CD1c-positive myeloid dendritic cell (primary cell): ENCODE results near the gene SLC5A11.

Experiments used
- DNase-seq: peaks from one replicate; pipeline ENCODE4 v3.0.0-alpha.2; 2016; ENCODE audit errors: extremely low spot score

Gene SLC5A11

GRCh38 chr16:24917891-24918290 lies 72.1 kb downstream of the SLC5A11 start:
- DNase-seq: no peak

GRCh38 chr16:24918641-24919040 lies 72.9 kb downstream of the SLC5A11 start:
- DNase-seq: no peak

GRCh38 chr16:24919536-24919935 lies 73.8 kb downstream of the SLC5A11 start:
- no peak for DNase-seq

GRCh38 chr16:24920568-24920967 lies 74.8 kb downstream of the SLC5A11 start:
- DNase-seq: no peak

- DNase-seq: no peak
Observed at GRCh38 chr16:24921229-24921628, 75.5 kb downstream of the SLC5A11 start.

GRCh38 chr16:24925163-24925562 lies 79.4 kb downstream of the SLC5A11 start:
- DNase-seq: no peak

GRCh38 chr16:24929409-24929808 lies 83.6 kb downstream of the SLC5A11 start:
- DNase-seq: no peak

- DNase-seq: no peak
Observed at GRCh38 chr16:24930440-24930839, 84.7 kb downstream of the SLC5A11 start.

GRCh38 chr16:24931091-24931490 lies 85.3 kb downstream of the SLC5A11 start:
- no peak for DNase-seq

- DNase-seq: no peak
Observed at GRCh38 chr16:24935336-24935735, 89.6 kb downstream of the SLC5A11 start.

- no peak for DNase-seq
Observed at GRCh38 chr16:24936151-24936550, 90.4 kb downstream of the SLC5A11 start.

- DNase-seq: no peak
Observed at GRCh38 chr16:24939224-24939623, 93.5 kb downstream of the SLC5A11 start.

- DNase-seq: no peak
Observed at GRCh38 chr16:24939738-24940137, 94.0 kb downstream of the SLC5A11 start.

GRCh38 chr16:24943471-24943870 lies 97.7 kb downstream of the SLC5A11 start:
- no peak for DNase-seq

- DNase-seq: no peak
Observed at GRCh38 chr16:24944206-24944605, 98.4 kb downstream of the SLC5A11 start.

- DNase-seq: no peak
Observed at GRCh38 chr16:24946155-24946554, 100.4 kb downstream of the SLC5A11 start.

GRCh38 chr16:24950275-24950674 lies 104.5 kb downstream of the SLC5A11 start:
- no peak for DNase-seq

GRCh38 chr16:24953306-24953705 lies 107.5 kb downstream of the SLC5A11 start:
- peak; percentile 16 for DNase-seq

GRCh38 chr16:24953721-24954120 lies 108.0 kb downstream of the SLC5A11 start:
- no peak for DNase-seq

GRCh38 chr16:24954137-24954536 lies 108.4 kb downstream of the SLC5A11 start:
- DNase-seq: no peak

- DNase-seq: no peak
Observed at GRCh38 chr16:24955975-24956731, 110.4 kb downstream of the SLC5A11 start.

- DNase-seq: no peak
Observed at GRCh38 chr16:24957887-24958286, 112.1 kb downstream of the SLC5A11 start.
